GM23248 (cell line): ENCODE measurements around the gene LRP5.

Experiments
- EZH2 ChIP-seq: fragments of 200-600 bp; sonication (generic); IDR thresholded peaks from 2 replicates; pipeline ENCODE4 v1.6.1; 2018; ENCODE audit warnings: antibody characterized with exemption, mild to moderate bottlenecking; ENCODE audit not compliant: insufficient read depth, poor library complexity, severe bottlenecking
- EZH2phosphoT487 ChIP-seq: fragments of 200-600 bp; sonication (generic); IDR thresholded peaks from 2 replicates; pipeline ENCODE4 v1.6.1; 2018; ENCODE audit warnings: antibody characterized with exemption, moderate library complexity, mild to moderate bottlenecking, low read depth; ENCODE audit not compliant: insufficient read depth

DNA sequence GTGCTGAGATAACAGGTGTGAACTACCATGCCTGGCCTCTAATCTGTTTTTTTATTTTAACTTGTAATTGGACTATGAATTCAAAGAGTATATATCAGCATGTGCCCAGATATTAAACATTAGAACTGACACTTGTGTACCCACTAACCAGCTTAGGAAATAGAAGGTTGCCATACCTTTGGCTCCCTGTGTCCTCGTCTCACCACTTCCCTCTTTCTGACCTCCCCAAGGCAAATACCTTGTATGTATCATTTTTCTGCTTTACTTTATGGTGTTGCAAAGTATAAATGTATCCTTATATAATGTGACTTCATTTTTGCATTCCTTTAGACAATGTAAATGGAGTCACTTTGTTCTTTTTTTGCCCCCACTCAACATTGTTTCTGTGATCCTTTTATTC, 157.3 kb downstream of the LRP5 start:
- no peak for TF ChIP-seq EZH2
- no peak for TF ChIP-seq EZH2phosphoT487
